Endothelial cell of umbilical vein (primary cell): ENCODE measurements around the gene LXN. TPM values are rescaled to one million over a fixed set of nuclear protein-coding genes. Genes with fewer than 3 reads are reported as not detected.
A peak's percentile ranks its signal among the peaks of the same experiment; 100 is the strongest.

ENCODE experiments used
- BruUV-seq: library from RNA; stranded (reverse); fragments of 400-500 nt; replicated peaks from 2 replicates; lab custom pipeline; 2021; lab: Mats Ljungman, UMichigan
- CTCF ChIA-PET: fragments of 300-600, 350-600 bp; sonication (Branson Sonifier 250); formaldehyde crosslinking; loops from one replicate; lab custom pipeline; 2021; ENCODE audit warnings: antibody characterized with exemption, inconsistent platforms; lab: Charles Lee
- POLR2A ChIA-PET: fragments of 300-600, 350-600 bp; sonication (Branson Sonifier 250); formaldehyde crosslinking; loops from one replicate; lab custom pipeline; 2021; ENCODE audit warnings: antibody characterized with exemption, inconsistent platforms; lab: Charles Lee
- DNase-seq: peaks from one replicate; pipeline ENCODE4 v3.0.0-alpha.2; 2011; ENCODE audit warnings: low read depth, low spot score
- FAIRE-seq: peaks from 2 replicates; lab custom pipeline; 2011; peaks lifted over from hg19 to GRCh38; lab: Jason Lieb, UNC
- H2AFZ ChIP-seq: 2 replicates; pipeline ENCODE4 v1.6.0; 2012; ENCODE audit warnings: low read depth, low read length, control low read depth, inconsistent platforms
- H3K27ac ChIP-seq: 2 replicates; pipeline ENCODE4 v1.5.1; 2011; ENCODE audit warnings: low read depth, mild to moderate bottlenecking, control low read depth, low read length, moderate library complexity; ENCODE audit not compliant: insufficient read depth
- H3K27me3 ChIP-seq, 2 experiments: 2 replicates each; pipeline versions ENCODE4 v1.6.0 to v1.6.1; 2011; ENCODE audit warnings: low read length in 2 of 2, mixed read lengths in 1 of 2; ENCODE audit not compliant: control insufficient read depth in 2 of 2, insufficient read depth in 2 of 2
- H3K36me3 ChIP-seq, 2 experiments: 2 replicates in 1 of 2; 3 replicates in 1 of 2; pipeline ENCODE4 v1.5.1; 2011; ENCODE audit warnings: low read length in 2 of 2, mild to moderate bottlenecking in 1 of 2, moderate library complexity in 1 of 2; ENCODE audit not compliant: control insufficient read depth in 2 of 2, insufficient read depth in 2 of 2; ENCODE audit errors: extremely low read depth in 1 of 2
- H3K4me1 ChIP-seq: 3 replicates; pipeline ENCODE4 v1.5.1; 2011; ENCODE audit warnings: mild to moderate bottlenecking, low read length; ENCODE audit not compliant: control insufficient read depth, insufficient read depth; ENCODE audit errors: extremely low read depth
- H3K4me2 ChIP-seq: 2 replicates; pipeline ENCODE4 v1.6.1; 2011; ENCODE audit warnings: low read length, control low read depth, mixed read lengths; ENCODE audit not compliant: insufficient read depth
- H3K4me3 ChIP-seq, 3 experiments: fragments of 200-600 bp in 1 of 3; sonication (generic), shearing (Covaris generic) in 1 of 3; replicated peaks in 1 of 3; 2 replicates each; pipeline ENCODE4 v1.5.1; 2011 to 2016; ENCODE audit warnings: control low read depth in 3 of 3, low read length in 3 of 3, mild to moderate bottlenecking in 2 of 3, inconsistent platforms in 1 of 3, low read depth in 1 of 3, moderate library complexity in 1 of 3; ENCODE audit not compliant: insufficient read depth in 1 of 3
- H3K79me2 ChIP-seq: 2 replicates; pipeline ENCODE4 v1.6.0; 2012; ENCODE audit warnings: low read length, inconsistent platforms; ENCODE audit not compliant: control insufficient read depth, insufficient read depth
- H3K9ac ChIP-seq: replicated peaks from 2 replicates; pipeline ENCODE3; 2011; ENCODE audit warnings: low read length, control low read depth; ENCODE audit not compliant: insufficient read depth; ENCODE audit errors: extremely low read depth
- H3K9me1 ChIP-seq: replicated peaks from 3 replicates; pipeline ENCODE4 v1.6.0; 2011; ENCODE audit warnings: mild to moderate bottlenecking, low read length; ENCODE audit not compliant: control insufficient read depth, insufficient read depth; ENCODE audit errors: extremely low read depth
- H3K9me3 ChIP-seq: replicated peaks from 2 replicates; pipeline ENCODE4 v1.5.1; 2012; ENCODE audit warnings: low read length, inconsistent platforms; ENCODE audit not compliant: control insufficient read depth, insufficient read depth
- H4K20me1 ChIP-seq: replicated peaks from 2 replicates; pipeline ENCODE3; 2011; ENCODE audit warnings: mild to moderate bottlenecking, low read length; ENCODE audit not compliant: control insufficient read depth, insufficient read depth; ENCODE audit errors: extremely low read depth
- EZH2 ChIP-seq: IDR thresholded peaks from 2 replicates; pipeline ENCODE4 v1.6.1; 2012; ENCODE audit warnings: borderline replicate concordance, low read depth, mild to moderate bottlenecking, moderate library complexity, low read length, inconsistent platforms; ENCODE audit not compliant: severe bottlenecking
- FOS ChIP-seq: IDR thresholded peaks from 2 replicates; pipeline ENCODE4 v1.6.1; 2011; ENCODE audit warnings: mild to moderate bottlenecking, low read length, moderate library complexity, borderline replicate concordance; ENCODE audit not compliant: insufficient read depth
- GATA2 ChIP-seq: IDR thresholded peaks from 2 replicates; pipeline ENCODE4 v1.7.0; 2011; ENCODE audit warnings: low read depth, mild to moderate bottlenecking, moderate library complexity, mixed read lengths, low read length; ENCODE audit not compliant: insufficient read length, insufficient read depth
- JUN ChIP-seq: IDR thresholded peaks from 2 replicates; pipeline ENCODE4 v1.6.1; 2011; ENCODE audit warnings: borderline replicate concordance, low read depth; ENCODE audit not compliant: insufficient read length, insufficient read depth
- MYC ChIP-seq: IDR thresholded peaks from one replicate; pipeline ENCODE4 v1.6.1; 2011; ENCODE audit warnings: mild to moderate bottlenecking, low read depth, low read length
- POLR2A ChIP-seq: IDR thresholded peaks from 2 replicates; pipeline ENCODE4 v1.6.1; 2012; ENCODE audit warnings: low read depth, mild to moderate bottlenecking, control low read depth, low read length
- POLR2AphosphoS5 ChIP-seq: IDR thresholded peaks from 2 replicates; pipeline ENCODE4 v1.6.1; 2012; ENCODE audit warnings: low read depth, mild to moderate bottlenecking, control low read depth, low read length, moderate library complexity; ENCODE audit not compliant: insufficient read depth
- dilution Hi-C: fragments of 300-500 bp; cut with MboI; formaldehyde crosslinking; loops from one replicate; pipeline ENCODE4 v1.15.0; 2019; ENCODE audit warnings: low sequenced_read_pairs; ENCODE audit not compliant: extremely low pct_ligation_motif_present
- intact Hi-C: fragments of 100-400 bp; cut with micrococcal nuclease; formaldehyde crosslinking; loops from one replicate; pipeline ENCODE4 v1.10.0; 2022
- polyA plus RNA-seq, 4 experiments: library from polyadenylated mRNA; depleted of rRNA in 3 of 4; stranded (reverse) in 3 of 4; unstranded in 1 of 4; fragments of >200 nt; gene quantifications; 2 replicates each; pipeline versions ENCODE4 v1.2.1 to v1.2.3, GENCODE V29; 2011 to 2012; ENCODE audit warnings: missing spikeins in 1 of 4
- total RNA-seq: library from RNA; stranded (reverse); gene quantifications from 2 replicates; pipeline ENCODE4 v1.2.3, GENCODE V29; 2021
- TF ChIP-seq, protein P1 (sequence below): IDR thresholded peaks from 2 replicates; pipeline ENCODE4 v1.6.1; 2011; ENCODE audit not compliant: insufficient read depth, insufficient read length
- TF ChIP-seq, protein P2 (sequence below), 2 donors: IDR thresholded peaks; 1 replicate in 1 of 2; 2 replicates in 1 of 2; pipeline ENCODE4 v1.5.1; 2011; ENCODE audit warnings: low read length in 2 of 2, mild to moderate bottlenecking in 2 of 2, moderate library complexity in 2 of 2, control low read depth in 1 of 2, inconsistent platforms in 1 of 2, low read depth in 1 of 2; ENCODE audit not compliant: insufficient read depth in 1 of 2; ENCODE audit errors: extremely low read depth in 1 of 2

Gene LXN
- total and polyA plus RNA-seq, 2 donors (not counting 3 experiments of a cell fraction or from before 2014, with no cell fraction given), result 56.9 to 118 TPM

DNA sequence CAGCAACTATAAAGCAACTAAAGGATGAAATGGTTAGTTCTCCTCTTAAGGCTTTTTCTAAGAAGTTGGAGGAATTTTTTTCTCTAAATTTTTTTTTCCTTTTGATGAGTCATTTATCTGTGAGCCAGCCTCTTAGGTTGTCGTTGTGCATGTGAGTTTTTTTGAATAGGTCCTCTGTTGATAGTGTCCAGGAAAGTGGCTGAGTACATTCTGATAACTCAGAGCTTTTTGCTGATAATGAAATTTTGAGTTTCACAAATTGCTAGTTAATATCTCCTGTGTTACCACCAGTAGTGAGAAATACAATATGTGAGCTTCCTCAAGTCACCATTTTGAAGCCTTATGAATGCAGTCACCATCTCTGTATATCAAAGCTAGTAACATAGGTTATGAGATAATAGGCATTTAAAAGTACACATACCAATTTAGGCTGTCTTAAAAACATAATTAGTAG, 7.1 kb upstream of the LXN start:
- H3K79me2 ChIP-seq, result no peaks in the 10 kb centered on the region
- intact Hi-C loops, result no loop called here
- no peak overlapping the region for H2AFZ ChIP-seq
- ChIA-PET CTCF (interaction anchor here (0.8 to 6.8 kb wide), 4 partner anchors 8 to 115 kb away, joined by 3 to 31 read pairs (median 18); no protein-coding TSS in a partner anchor), POLR2A (no interaction called here)
- no peak for FAIRE-seq
- no peak overlapping the region for H3K27ac ChIP-seq
- TF ChIP-seq GATA2, result no peak
- TF ChIP-seq POLR2AphosphoS5, result no peak
- no peak for TF ChIP-seq MYC
- TF ChIP-seq, protein P1, sequence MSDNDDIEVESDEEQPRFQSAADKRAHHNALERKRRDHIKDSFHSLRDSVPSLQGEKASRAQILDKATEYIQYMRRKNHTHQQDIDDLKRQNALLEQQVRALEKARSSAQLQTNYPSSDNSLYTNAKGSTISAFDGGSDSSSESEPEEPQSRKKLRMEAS, result no peak
- peak; percentile 71 for TF ChIP-seq FOS
- TF ChIP-seq JUN, result peak; percentile 25
- TF ChIP-seq EZH2, result no peak
- TF ChIP-seq, protein P2, sequence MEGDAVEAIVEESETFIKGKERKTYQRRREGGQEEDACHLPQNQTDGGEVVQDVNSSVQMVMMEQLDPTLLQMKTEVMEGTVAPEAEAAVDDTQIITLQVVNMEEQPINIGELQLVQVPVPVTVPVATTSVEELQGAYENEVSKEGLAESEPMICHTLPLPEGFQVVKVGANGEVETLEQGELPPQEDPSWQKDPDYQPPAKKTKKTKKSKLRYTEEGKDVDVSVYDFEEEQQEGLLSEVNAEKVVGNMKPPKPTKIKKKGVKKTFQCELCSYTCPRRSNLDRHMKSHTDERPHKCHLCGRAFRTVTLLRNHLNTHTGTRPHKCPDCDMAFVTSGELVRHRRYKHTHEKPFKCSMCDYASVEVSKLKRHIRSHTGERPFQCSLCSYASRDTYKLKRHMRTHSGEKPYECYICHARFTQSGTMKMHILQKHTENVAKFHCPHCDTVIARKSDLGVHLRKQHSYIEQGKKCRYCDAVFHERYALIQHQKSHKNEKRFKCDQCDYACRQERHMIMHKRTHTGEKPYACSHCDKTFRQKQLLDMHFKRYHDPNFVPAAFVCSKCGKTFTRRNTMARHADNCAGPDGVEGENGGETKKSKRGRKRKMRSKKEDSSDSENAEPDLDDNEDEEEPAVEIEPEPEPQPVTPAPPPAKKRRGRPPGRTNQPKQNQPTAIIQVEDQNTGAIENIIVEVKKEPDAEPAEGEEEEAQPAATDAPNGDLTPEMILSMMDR (IDR thresholded peaks at IDR 0.05; ENCODE audit: extremely low read depth in 1 of 2, insufficient read depth in 1 of 2, low read depth in 1 of 2, low read length in 2 of 2), result no peak
- TF ChIP-seq POLR2A, result no peak
- no peak overlapping the region for H3K9ac ChIP-seq
- no peaks in the 10 kb centered on the region for H4K20me1 ChIP-seq
- H3K4me1 ChIP-seq, result peaks cover 7% of the 10 kb centered on the region
- H3K4me2 ChIP-seq, result no peak overlapping the region
- no peaks in the 10 kb centered on the region for H3K9me1 ChIP-seq
- H3K36me3 ChIP-seq, result peaks cover 0 to 6% of the 10 kb centered on the region in 2 experiments
- H3K4me3 ChIP-seq, result no peak overlapping the region
- BruUV-seq, result no TSS peak
- no peaks in the 10 kb centered on the region for H3K9me3 ChIP-seq
- no peaks in the 10 kb centered on the region for H3K27me3 ChIP-seq
- no peak for DNase-seq
- dilution Hi-C loops, result no loop called here
